Measurements from ENCODE around the gene MAFB. TPM values are rescaled to one million over a fixed set of nuclear protein-coding genes. Genes with fewer than 3 reads are reported as not detected.

The MAFB gene
- total and polyA plus RNA-seq, 2 donors (not counting 1 experiment from before 2014, with no cell fraction given), result 0.40 to 3.0 TPM

GRCh38 chr20:40681684-40682083, 7.4 kb downstream of the MAFB start:
- Histone ChIP-seq H3K9ac (ENCODE audit: insufficient read depth, low read length) (no peak overlapping the region), H3K4me1 (ENCODE audit: control insufficient read depth, extremely low read depth, insufficient read depth, low read length) (no peaks in the 10 kb centered on the region), H3K36me3 (ENCODE audit: control insufficient read depth, insufficient read depth, low read length) (no peaks in the 10 kb centered on the region), H2AFZ (ENCODE audit: low read length) (no peak overlapping the region), H3K27me3 (ENCODE audit: control insufficient read depth, insufficient read depth, low read length) (peaks cover 9% of the 10 kb centered on the region), H3K9me3 (ENCODE audit: control insufficient read depth, insufficient read depth, low read depth, low read length) (no peaks in the 10 kb centered on the region), H3K4me3 (replicated peaks in 1 of 4; ENCODE audit: control extremely low read depth in 1 of 4, insufficient read depth in 1 of 4, low read depth in 3 of 4, low read length in 4 of 4) (no peak overlapping the region), H3K27ac (ENCODE audit: insufficient read depth, low read length) (no peak overlapping the region), H3K4me2 (ENCODE audit: extremely low read depth, insufficient read depth, low read length) (no peak overlapping the region), H3K79me2 (ENCODE audit: control insufficient read depth, insufficient read depth, low read length) (no peaks in the 10 kb centered on the region), H4K20me1 (ENCODE audit: control insufficient read depth, extremely low read depth, insufficient read depth, low read length) (no peaks in the 10 kb centered on the region)
- TF ChIP-seq EZH2 (IDR thresholded peaks at IDR 0.05; ENCODE audit: low read length, missing control alignments) (no peak), CTCF (conservative IDR thresholded peaks at IDR 0.05 in 1 of 2, IDR thresholded peaks at IDR 0.05 in 1 of 2; ENCODE audit: low read depth in 1 of 2, low read length in 2 of 2) (no peak)
- no peak for DNase-seq (ENCODE audit: low read depth in 2 of 2)

- no peak for DNase-seq (ENCODE audit: low read depth in 2 of 2)
- Histone ChIP-seq H3K79me2 (ENCODE audit: control insufficient read depth, insufficient read depth, low read length) (no peaks in the 10 kb centered on the region), H3K4me3 (replicated peaks in 1 of 4; ENCODE audit: control extremely low read depth in 1 of 4, insufficient read depth in 1 of 4, low read depth in 3 of 4, low read length in 4 of 4) (no peak overlapping the region), H3K36me3 (ENCODE audit: control insufficient read depth, insufficient read depth, low read length) (no peaks in the 10 kb centered on the region), H3K9me3 (ENCODE audit: control insufficient read depth, insufficient read depth, low read depth, low read length) (no peaks in the 10 kb centered on the region), H3K27ac (ENCODE audit: insufficient read depth, low read length) (no peak overlapping the region), H4K20me1 (ENCODE audit: control insufficient read depth, extremely low read depth, insufficient read depth, low read length) (no peaks in the 10 kb centered on the region), H3K9ac (ENCODE audit: insufficient read depth, low read length) (no peak overlapping the region), H3K27me3 (ENCODE audit: control insufficient read depth, insufficient read depth, low read length) (peaks cover 3% of the 10 kb centered on the region), H2AFZ (ENCODE audit: low read length) (no peak overlapping the region), H3K4me2 (ENCODE audit: extremely low read depth, insufficient read depth, low read length) (no peak overlapping the region), H3K4me1 (ENCODE audit: control insufficient read depth, extremely low read depth, insufficient read depth, low read length) (no peaks in the 10 kb centered on the region)
- TF ChIP-seq EZH2 (IDR thresholded peaks at IDR 0.05; ENCODE audit: low read length, missing control alignments), result no peak
- TF ChIP-seq CTCF (conservative IDR thresholded peaks at IDR 0.05 in 1 of 2, IDR thresholded peaks at IDR 0.05 in 1 of 2; ENCODE audit: low read depth in 1 of 2, low read length in 2 of 2), result no peak
Measured at GRCh38 chr20:40681165-40681564, 7.9 kb downstream of the MAFB start.

GRCh38 chr20:40680161-40680959, 8.7 kb downstream of the MAFB start:
- H3K27me3 ChIP-seq (ENCODE audit: control insufficient read depth, insufficient read depth, low read length), result peaks cover 3% of the 10 kb centered on the region
- no peaks in the 10 kb centered on the region for H3K9me3 ChIP-seq (ENCODE audit: control insufficient read depth, insufficient read depth, low read depth, low read length)
- DNase-seq (ENCODE audit: low read depth in 2 of 2), result no peak
- no peak overlapping the region for H3K27ac ChIP-seq (ENCODE audit: insufficient read depth, low read length)
- no peaks in the 10 kb centered on the region for H3K36me3 ChIP-seq (ENCODE audit: control insufficient read depth, insufficient read depth, low read length)
- TF ChIP-seq EZH2 (IDR thresholded peaks at IDR 0.05; ENCODE audit: low read length, missing control alignments) (no peak), CTCF (conservative IDR thresholded peaks at IDR 0.05 in 1 of 2, IDR thresholded peaks at IDR 0.05 in 1 of 2; ENCODE audit: low read depth in 1 of 2, low read length in 2 of 2) (no peak)
- H3K4me2 ChIP-seq (ENCODE audit: extremely low read depth, insufficient read depth, low read length), result no peak overlapping the region
- no peak overlapping the region for H3K4me3 ChIP-seq (replicated peaks in 1 of 4; ENCODE audit: control extremely low read depth in 1 of 4, insufficient read depth in 1 of 4, low read depth in 3 of 4, low read length in 4 of 4)
- H4K20me1 ChIP-seq (ENCODE audit: control insufficient read depth, extremely low read depth, insufficient read depth, low read length), result no peaks in the 10 kb centered on the region
- H3K9ac ChIP-seq (ENCODE audit: insufficient read depth, low read length), result no peak overlapping the region
- no peak overlapping the region for H2AFZ ChIP-seq (ENCODE audit: low read length)
- H3K4me1 ChIP-seq (ENCODE audit: control insufficient read depth, extremely low read depth, insufficient read depth, low read length), result no peaks in the 10 kb centered on the region
- no peaks in the 10 kb centered on the region for H3K79me2 ChIP-seq (ENCODE audit: control insufficient read depth, insufficient read depth, low read length)

Measured in fibroblast of lung (primary cell).